Transverse colon (tissue), 4 donors: ENCODE measurements around the gene ERFE. TPM values are rescaled to one million over a fixed set of nuclear protein-coding genes. Genes with fewer than 3 reads are reported as not detected.
"Not testable (repeated sequence)": the region's sequence is repeated elsewhere in the genome, so short reads cannot be mapped to it uniquely, and the experiment has no call there.

Experiments
- DNase-seq: peaks from one replicate; pipeline ENCODE4 v3.0.0-alpha.2; 2019
- H3K27ac ChIP-seq, 4 donors: fragments of 200-600 bp; sonication (generic); 2 replicates each; pipeline ENCODE4 v1.5.1; 2016 to 2018; ENCODE audit warnings: inconsistent platforms in 4 of 4
- H3K27me3 ChIP-seq: fragments of 200-600 bp; sonication (generic); 2 replicates; pipeline ENCODE4 v1.5.1; 2017; ENCODE audit warnings: inconsistent platforms
- H3K36me3 ChIP-seq, 4 donors: fragments of 200-600 bp; sonication (generic); 2 replicates each; pipeline ENCODE4 v1.5.1; 2017 to 2019; ENCODE audit warnings: inconsistent platforms in 4 of 4
- H3K4me1 ChIP-seq, 4 donors: fragments of 200-600 bp; sonication (generic); 2 replicates each; pipeline ENCODE4 v1.5.1; 2017 to 2020; ENCODE audit warnings: inconsistent platforms in 4 of 4
- H3K4me3 ChIP-seq, 4 donors: fragments of 200-600 bp; sonication (generic); 1 replicate in 1 of 4; 2 replicates in 3 of 4; pipeline versions ENCODE4 v1.5.1 to v1.6.1; 2017 to 2019; ENCODE audit warnings: inconsistent platforms in 4 of 4
- H3K9me3 ChIP-seq, 2 donors: fragments of 200-600 bp; sonication (generic); 2 replicates each; pipeline ENCODE4 v1.5.1; 2017 to 2019; ENCODE audit warnings: inconsistent platforms in 2 of 2
- CTCF ChIP-seq, 5 experiments: fragments of 200-600 bp in 3 of 5; fragments of 450-650 bp in 2 of 5; sonication (generic) in 3 of 5; IDR thresholded peaks; 1 replicate in 2 of 5; 2 replicates in 3 of 5; pipeline ENCODE4 v1.5.1; 2016 to 2017; ENCODE audit warnings: antibody characterized with exemption in 5 of 5, inconsistent platforms in 3 of 5, mild to moderate bottlenecking in 2 of 5, moderate library complexity in 1 of 5
- EP300 ChIP-seq: sonication (generic); formaldehyde crosslinking; IDR thresholded peaks from one replicate; pipeline ENCODE4 v1.6.1; 2017; ENCODE audit warnings: antibody characterized with exemption, low read depth
- POLR2A ChIP-seq: fragments of 450-650 bp; IDR thresholded peaks from one replicate; pipeline ENCODE4 v1.6.1; 2016; ENCODE audit warnings: antibody characterized with exemption, mild to moderate bottlenecking, moderate library complexity
- POLR2AphosphoS5 ChIP-seq, 3 donors: sonication (generic); formaldehyde crosslinking; IDR thresholded peaks; one replicate each; pipeline ENCODE4 v1.6.1; 2016; ENCODE audit warnings: antibody characterized with exemption in 3 of 3
- WGBS, 2 donors: methylation state at CpG; one replicate each; pipeline ENCODE4 v1.1.5; 2018; ENCODE audit warnings: low coverage in 1 of 2; 5-methylcytosine and 5-hydroxymethylcytosine counted together
- in situ Hi-C, 4 donors: fragments of 200-750 bp; cut with MboI; loops; one replicate each; pipeline versions ENCODE4 v1.15.0 to v1.15.1; 2017; ENCODE audit warnings: low sequenced_read_pairs in 3 of 4, low pct_ligation_motif_present in 1 of 4, low pct_unique_long_range_greater_than_20kb in 1 of 4
- intact Hi-C: fragments of 100-400 bp; cut with DNase I; formaldehyde crosslinking; loops from one replicate; pipeline ENCODE4 v1.15.1; 2023; ENCODE audit warnings: low total_unique reads
- total RNA-seq, 4 donors: library from RNA; depleted of rRNA; stranded (reverse); fragments of >200 nt; gene quantifications; one replicate each; pipeline ENCODE4 v1.1.0, GENCODE V29; 2016

Gene ERFE
- total RNA-seq, 4 donors from 2014 or later = 0.41 TPM; not detected in 3

- H3K9me3 ChIP-seq = no peaks in the 10 kb centered on the region
- peak overlapping the region; percentile 44 to 74 (median 67) for H3K27ac ChIP-seq
- H3K27me3 ChIP-seq = no peaks in the 10 kb centered on the region
- no peak overlapping the region for H3K4me3 ChIP-seq
- intact Hi-C loops = no loop called here
- H3K36me3 ChIP-seq = peaks cover 0 to 25% (median 11%) of the 10 kb centered on the region in 4 donors
- TF ChIP-seq CTCF (IDR thresholded peaks at IDR 0.05) (no peak), POLR2AphosphoS5 (IDR thresholded peaks at IDR 0.05) (peak in 1 of 3 donors; percentile 29), POLR2A (no peak), EP300 (no peak)
- H3K4me1 ChIP-seq = peaks cover 4 to 20% (median 11%) of the 10 kb centered on the region in 4 donors
- 45 to 71% methylated on average over 2 to 5 of the region's 5 CpGs for WGBS, 2 donors
- in situ Hi-C loops = no loop called here
- DNase-seq = no peak
Measured at GRCh38 chr2:238169708-238170251, 11.0 kb downstream of the ERFE start.

- no peaks in the 10 kb centered on the region for H3K27me3 ChIP-seq
- H3K9me3 ChIP-seq = no peaks in the 10 kb centered on the region
- H3K4me3 ChIP-seq = no peak overlapping the region
- WGBS, 2 donors = 67 to 88% methylated on average over 4 to 21 of the region's 21 CpGs
- H3K4me1 ChIP-seq = peaks cover 4 to 25% (median 11%) of the 10 kb centered on the region in 4 donors
- intact Hi-C loops = no loop called here
- no peak for DNase-seq
- H3K27ac ChIP-seq = peak overlapping the region; percentile 44 to 74 (median 67)
- H3K36me3 ChIP-seq = peaks cover 0 to 25% (median 11%) of the 10 kb centered on the region in 4 donors
- no peak for TF ChIP-seq POLR2AphosphoS5 (IDR thresholded peaks at IDR 0.05)
- no peak for TF ChIP-seq POLR2A
- no peak for TF ChIP-seq CTCF (IDR thresholded peaks at IDR 0.05)
- no peak for TF ChIP-seq EP300
- in situ Hi-C loops = no loop called here
Measured at GRCh38 chr2:238170386-238171071, 11.8 kb downstream of the ERFE start.

- 62 to 81% methylated on average over 3 to 5 of the region's 5 CpGs for WGBS, 2 donors
- in situ Hi-C loops, H3K4me3 ChIP-seq, H3K9me3 ChIP-seq, intact Hi-C loops, DNase-seq, H3K27me3 ChIP-seq: not testable (repeated sequence)
- Histone ChIP-seq H3K4me1 (peaks cover 4 to 25% (median 11%) of the 10 kb centered on the region in 4 donors), H3K36me3 (peaks cover 0 to 25% (median 11%) of the 10 kb centered on the region in 4 donors), H3K27ac (peak overlapping the region in 3 of 4 donors; percentile 44 to 68 (median 66))
Measured at GRCh38 chr2:238171072-238171431, 12.3 kb downstream of the ERFE start.

GRCh38 chr2:238171575-238172187 is 12.9 kb downstream of the ERFE start:
- H3K27me3 ChIP-seq = no peaks in the 10 kb centered on the region
- H3K9me3 ChIP-seq = no peaks in the 10 kb centered on the region
- intact Hi-C loops = no loop called here
- peaks cover 0 to 25% (median 11%) of the 10 kb centered on the region in 4 donors for H3K36me3 ChIP-seq
- DNase-seq = no peak
- peaks cover 4 to 25% (median 11%) of the 10 kb centered on the region in 4 donors for H3K4me1 ChIP-seq
- in situ Hi-C loops = no loop called here
- TF ChIP-seq POLR2AphosphoS5 (IDR thresholded peaks at IDR 0.05) = no peak
- TF ChIP-seq EP300 = no peak
- TF ChIP-seq POLR2A = no peak
- no peak for TF ChIP-seq CTCF (IDR thresholded peaks at IDR 0.05)
- 95 to 100% methylated on average over 2 to 9 of the region's 9 CpGs for WGBS, 2 donors
- no peak overlapping the region for H3K4me3 ChIP-seq
- no peak overlapping the region for H3K27ac ChIP-seq
